ENCODE data around the gene ARPC5.

The ARPC5 gene

DNA sequence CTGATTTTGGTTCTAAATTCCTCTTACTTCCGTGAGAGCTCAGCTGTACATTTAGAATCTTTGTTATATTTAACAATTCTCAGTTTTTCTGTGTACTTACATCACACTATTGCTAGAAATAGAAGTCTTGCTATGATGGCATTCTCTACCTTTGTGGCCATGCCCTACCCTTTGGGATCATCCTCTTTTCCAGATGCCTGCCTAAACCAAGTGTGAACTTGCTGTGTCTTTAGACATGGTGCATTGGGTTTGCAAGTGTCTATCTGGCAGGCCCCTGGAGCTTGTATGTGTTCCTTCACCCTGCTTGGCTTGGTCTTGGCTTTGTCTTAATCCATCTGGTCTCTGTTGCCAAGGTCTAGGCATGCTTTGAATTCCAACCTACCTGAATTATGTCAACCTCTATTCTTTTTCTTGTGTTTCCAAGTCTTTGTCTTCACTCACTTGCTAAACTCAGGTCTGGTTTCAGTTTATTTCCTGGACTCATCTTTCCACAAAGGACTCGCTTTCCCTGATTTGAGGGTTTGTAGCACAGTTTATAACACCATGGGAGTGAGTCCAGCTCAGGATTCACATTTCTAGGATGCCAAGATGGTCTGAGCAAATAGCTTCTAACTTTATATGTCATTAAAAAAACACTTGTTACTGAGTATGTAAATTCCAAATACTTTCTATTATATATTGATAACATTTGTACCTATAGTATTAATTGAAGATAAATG lies 38.2 kb upstream of the ARPC5 start:
- H3F3A ChIP-seq (ENCODE audit: low read depth): no peaks in the 10 kb centered on the region
- no peaks in the 10 kb centered on the region for H3K4me1 ChIP-seq (ENCODE audit: insufficient read depth, low read length, poor library complexity, severe bottlenecking)
- H3K27me3 ChIP-seq (ENCODE audit: insufficient read depth, low read length, poor library complexity, severe bottlenecking): no peaks in the 10 kb centered on the region
- H3K4me3 ChIP-seq (ENCODE audit: low read length, poor library complexity, severe bottlenecking): no peak overlapping the region
- peaks cover 7% of the 10 kb centered on the region; the same call in 1 of the 2 replicates for H3K9me3 ChIP-seq (ENCODE audit: insufficient read depth, low read depth, low read length)
- no peaks in the 10 kb centered on the region for H3K36me3 ChIP-seq (ENCODE audit: insufficient read depth, low read length)
- H3K4me2 ChIP-seq (ENCODE audit: low read depth, low read length, poor library complexity, severe bottlenecking): no peak overlapping the region
- no peaks in the 10 kb centered on the region for H3K9me2 ChIP-seq (replicated peaks; ENCODE audit: low read depth, low read length)
- no peaks in the 10 kb centered on the region for H3K79me2 ChIP-seq (ENCODE audit: insufficient read depth, low read length)
- no peak overlapping the region for H2AFZ ChIP-seq (ENCODE audit: low read length)
- no peak for TF ChIP-seq EZH2phosphoT487 (IDR thresholded peaks at IDR 0.05; ENCODE audit: borderline replicate concordance)
- no peaks in the 10 kb centered on the region for H4K20me1 ChIP-seq (ENCODE audit: insufficient read depth, low read length, poor library complexity, severe bottlenecking)
- H3K9ac ChIP-seq (ENCODE audit: low read depth, low read length, poor library complexity, severe bottlenecking): no peak overlapping the region

DNA sequence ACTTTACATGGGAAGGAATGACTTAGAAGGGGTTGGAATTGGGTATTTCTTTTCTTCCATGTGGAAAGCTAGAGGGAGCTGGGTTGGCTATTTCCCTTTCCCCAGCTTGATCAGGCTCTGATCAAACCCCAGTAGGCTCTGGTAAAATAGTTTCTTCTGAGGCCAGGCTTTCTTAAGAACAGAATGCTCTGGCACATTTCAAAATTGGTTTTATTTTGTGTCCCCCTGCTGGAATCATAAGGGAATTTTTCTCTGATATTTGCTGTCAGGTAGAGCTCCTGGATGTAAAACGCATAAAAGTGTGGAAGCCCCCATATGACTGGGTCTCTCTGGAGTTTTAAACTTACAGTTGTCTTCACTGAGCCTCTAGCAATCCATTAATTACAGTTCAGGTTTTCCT lies 34.6 kb upstream of the ARPC5 start:
- H3K4me3 ChIP-seq (ENCODE audit: low read length, poor library complexity, severe bottlenecking): no peak overlapping the region
- H3K79me2 ChIP-seq (ENCODE audit: insufficient read depth, low read length): no peaks in the 10 kb centered on the region
- H3K4me2 ChIP-seq (ENCODE audit: low read depth, low read length, poor library complexity, severe bottlenecking): no peak overlapping the region
- no peaks in the 10 kb centered on the region for H4K20me1 ChIP-seq (ENCODE audit: insufficient read depth, low read length, poor library complexity, severe bottlenecking)
- no peaks in the 10 kb centered on the region for H3K9me2 ChIP-seq (replicated peaks; ENCODE audit: low read depth, low read length)
- no peak overlapping the region for H3K9ac ChIP-seq (ENCODE audit: low read depth, low read length, poor library complexity, severe bottlenecking)
- no peaks in the 10 kb centered on the region for H3K4me1 ChIP-seq (ENCODE audit: insufficient read depth, low read length, poor library complexity, severe bottlenecking)
- TF ChIP-seq, protein P1, sequence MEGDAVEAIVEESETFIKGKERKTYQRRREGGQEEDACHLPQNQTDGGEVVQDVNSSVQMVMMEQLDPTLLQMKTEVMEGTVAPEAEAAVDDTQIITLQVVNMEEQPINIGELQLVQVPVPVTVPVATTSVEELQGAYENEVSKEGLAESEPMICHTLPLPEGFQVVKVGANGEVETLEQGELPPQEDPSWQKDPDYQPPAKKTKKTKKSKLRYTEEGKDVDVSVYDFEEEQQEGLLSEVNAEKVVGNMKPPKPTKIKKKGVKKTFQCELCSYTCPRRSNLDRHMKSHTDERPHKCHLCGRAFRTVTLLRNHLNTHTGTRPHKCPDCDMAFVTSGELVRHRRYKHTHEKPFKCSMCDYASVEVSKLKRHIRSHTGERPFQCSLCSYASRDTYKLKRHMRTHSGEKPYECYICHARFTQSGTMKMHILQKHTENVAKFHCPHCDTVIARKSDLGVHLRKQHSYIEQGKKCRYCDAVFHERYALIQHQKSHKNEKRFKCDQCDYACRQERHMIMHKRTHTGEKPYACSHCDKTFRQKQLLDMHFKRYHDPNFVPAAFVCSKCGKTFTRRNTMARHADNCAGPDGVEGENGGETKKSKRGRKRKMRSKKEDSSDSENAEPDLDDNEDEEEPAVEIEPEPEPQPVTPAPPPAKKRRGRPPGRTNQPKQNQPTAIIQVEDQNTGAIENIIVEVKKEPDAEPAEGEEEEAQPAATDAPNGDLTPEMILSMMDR (conservative IDR thresholded peaks at IDR 0.05; ENCODE audit: low read length): peak; percentile 20; the same call in 1 of the 2 replicates
- TF ChIP-seq EZH2phosphoT487 (IDR thresholded peaks at IDR 0.05; ENCODE audit: borderline replicate concordance): no peak
- H2AFZ ChIP-seq (ENCODE audit: low read length): no peak overlapping the region
- H3K36me3 ChIP-seq (ENCODE audit: insufficient read depth, low read length): no peaks in the 10 kb centered on the region
- H3K9me3 ChIP-seq (ENCODE audit: insufficient read depth, low read depth, low read length): peaks cover 7% of the 10 kb centered on the region; the same call in 1 of the 2 replicates
- H3F3A ChIP-seq (ENCODE audit: low read depth): no peaks in the 10 kb centered on the region
- no peaks in the 10 kb centered on the region for H3K27me3 ChIP-seq (ENCODE audit: insufficient read depth, low read length, poor library complexity, severe bottlenecking)

DNA sequence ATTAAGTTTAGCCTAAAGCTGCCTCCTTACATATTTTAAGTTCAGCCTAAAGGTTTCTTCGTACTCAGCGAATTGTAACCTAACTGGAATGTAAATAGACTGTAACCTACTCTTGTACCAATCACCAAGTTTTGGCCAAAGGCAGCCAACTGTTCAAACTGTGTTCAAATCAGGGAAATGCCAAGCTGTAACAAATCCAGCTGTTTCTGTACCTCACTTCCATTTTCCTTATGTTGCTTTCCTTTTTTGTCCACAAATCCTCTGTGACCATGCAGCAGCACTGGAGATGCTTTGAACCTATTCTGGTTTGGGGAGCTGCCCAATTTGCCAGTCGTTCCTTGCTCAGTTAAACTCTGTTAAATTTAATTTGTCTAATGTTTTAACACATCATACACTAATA lies 20.8 kb upstream of the ARPC5 start:
- H2AFZ ChIP-seq (ENCODE audit: low read length): no peak overlapping the region
- H3K36me3 ChIP-seq (ENCODE audit: insufficient read depth, low read length): no peaks in the 10 kb centered on the region
- no peaks in the 10 kb centered on the region for H4K20me1 ChIP-seq (ENCODE audit: insufficient read depth, low read length, poor library complexity, severe bottlenecking)
- no peaks in the 10 kb centered on the region for H3K9me2 ChIP-seq (replicated peaks; ENCODE audit: low read depth, low read length)
- H3K27me3 ChIP-seq (ENCODE audit: insufficient read depth, low read length, poor library complexity, severe bottlenecking): no peaks in the 10 kb centered on the region
- TF ChIP-seq EZH2phosphoT487 (IDR thresholded peaks at IDR 0.05; ENCODE audit: borderline replicate concordance): no peak
- TF ChIP-seq, protein P1 (conservative IDR thresholded peaks at IDR 0.05; ENCODE audit: low read length): no peak
- no peaks in the 10 kb centered on the region for H3K79me2 ChIP-seq (ENCODE audit: insufficient read depth, low read length)
- no peak overlapping the region for H3K4me3 ChIP-seq (ENCODE audit: low read length, poor library complexity, severe bottlenecking)
- H3K9ac ChIP-seq (ENCODE audit: low read depth, low read length, poor library complexity, severe bottlenecking): no peak overlapping the region
- H3K9me3 ChIP-seq (ENCODE audit: insufficient read depth, low read depth, low read length): no peaks in the 10 kb centered on the region
- H3F3A ChIP-seq (ENCODE audit: low read depth): no peaks in the 10 kb centered on the region
- H3K4me2 ChIP-seq (ENCODE audit: low read depth, low read length, poor library complexity, severe bottlenecking): no peak overlapping the region
- peaks cover 22% of the 10 kb centered on the region for H3K4me1 ChIP-seq (ENCODE audit: insufficient read depth, low read length, poor library complexity, severe bottlenecking)
